ENCODE measurements around the gene KCNIP3.

KCNIP3 gene

GRCh38 chr2:95310216-95310615 lies 13.1 kb downstream of the KCNIP3 start:
- WGBS: 91% methylated on average over 8 of the region's 8 CpGs
- Histone ChIP-seq H3K9me3 (ENCODE audit: insufficient read depth, low read depth, low read length) (no peaks in the 10 kb centered on the region), H3K36me3 (ENCODE audit: insufficient read depth, low read length) (no peaks in the 10 kb centered on the region), H3K4me3 (ENCODE audit: low read length) (no peak overlapping the region), H3K27me3 (ENCODE audit: insufficient read depth, low read length) (no peaks in the 10 kb centered on the region), H3K4me1 (ENCODE audit: insufficient read depth, low read length) (no peaks in the 10 kb centered on the region), H3K9ac (ENCODE audit: low read depth, low read length) (no peak overlapping the region), H3K27ac (ENCODE audit: low read depth, low read length) (no peak overlapping the region)

GRCh38 chr2:95310651-95311050 lies 13.5 kb downstream of the KCNIP3 start:
- Histone ChIP-seq H3K4me1 (ENCODE audit: insufficient read depth, low read length) (no peaks in the 10 kb centered on the region), H3K27me3 (ENCODE audit: insufficient read depth, low read length) (no peaks in the 10 kb centered on the region), H3K27ac (ENCODE audit: low read depth, low read length) (no peak overlapping the region), H3K9me3 (ENCODE audit: insufficient read depth, low read depth, low read length) (no peaks in the 10 kb centered on the region), H3K4me3 (ENCODE audit: low read length) (no peak overlapping the region), H3K36me3 (ENCODE audit: insufficient read depth, low read length) (no peaks in the 10 kb centered on the region), H3K9ac (ENCODE audit: low read depth, low read length) (no peak overlapping the region)
- 89% methylated on average over 4 of the region's 4 CpGs for WGBS

- H3K9ac ChIP-seq (ENCODE audit: low read depth, low read length): no peak overlapping the region
- H3K4me3 ChIP-seq (ENCODE audit: low read length): no peak overlapping the region
- H3K4me1 ChIP-seq (ENCODE audit: insufficient read depth, low read length): no peaks in the 10 kb centered on the region
- WGBS: 87% methylated on average over 26 of the region's 26 CpGs
- no peaks in the 10 kb centered on the region for H3K27me3 ChIP-seq (ENCODE audit: insufficient read depth, low read length)
- no peaks in the 10 kb centered on the region for H3K36me3 ChIP-seq (ENCODE audit: insufficient read depth, low read length)
- no peaks in the 10 kb centered on the region for H3K9me3 ChIP-seq (ENCODE audit: insufficient read depth, low read depth, low read length)
- H3K27ac ChIP-seq (ENCODE audit: low read depth, low read length): no peak overlapping the region
These were observed 14.8 kb downstream of the KCNIP3 start for GRCh38 chr2:95311815-95312542.

DNA sequence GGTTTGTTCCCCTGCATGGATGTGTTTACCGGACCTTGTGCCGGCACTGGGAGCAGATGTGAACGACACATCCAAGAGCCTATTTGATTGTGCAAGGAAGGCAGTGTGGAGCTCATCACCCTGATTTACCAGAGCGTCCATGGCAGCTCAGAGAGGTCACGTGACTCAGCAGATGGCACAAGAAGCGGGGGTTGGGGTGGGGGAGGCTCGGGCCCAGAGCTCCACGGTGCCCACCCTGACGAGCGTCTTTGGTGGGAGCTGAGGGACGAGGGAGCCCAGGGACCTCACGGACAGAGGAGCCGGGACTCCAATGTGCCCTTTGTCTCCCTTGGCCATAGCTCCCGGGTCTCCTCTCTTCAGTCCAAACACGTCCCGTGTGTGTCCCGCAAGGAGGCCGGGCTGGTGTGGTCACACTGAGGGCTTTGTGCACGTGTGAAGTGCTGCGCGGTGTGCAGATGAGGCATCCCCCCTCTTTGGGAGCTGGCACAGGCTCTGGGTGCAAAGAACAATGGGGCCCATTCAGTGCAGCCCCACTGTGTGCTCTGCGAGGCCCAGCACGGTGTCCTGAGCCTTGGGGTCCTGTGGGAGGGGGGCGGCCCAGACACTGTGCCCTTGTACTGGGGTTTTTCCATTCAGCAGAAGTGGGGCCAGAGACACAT lies 15.5 kb downstream of the KCNIP3 start:
- H3K9ac ChIP-seq (ENCODE audit: low read depth, low read length): no peak overlapping the region
- no peak overlapping the region for H3K4me3 ChIP-seq (ENCODE audit: low read length)
- no peaks in the 10 kb centered on the region for H3K27me3 ChIP-seq (ENCODE audit: insufficient read depth, low read length)
- no peaks in the 10 kb centered on the region for H3K36me3 ChIP-seq (ENCODE audit: insufficient read depth, low read length)
- no peak overlapping the region for H3K27ac ChIP-seq (ENCODE audit: low read depth, low read length)
- 95% methylated on average over 24 of the region's 24 CpGs for WGBS
- no peaks in the 10 kb centered on the region for H3K9me3 ChIP-seq (ENCODE audit: insufficient read depth, low read depth, low read length)
- H3K4me1 ChIP-seq (ENCODE audit: insufficient read depth, low read length): no peaks in the 10 kb centered on the region

DNA sequence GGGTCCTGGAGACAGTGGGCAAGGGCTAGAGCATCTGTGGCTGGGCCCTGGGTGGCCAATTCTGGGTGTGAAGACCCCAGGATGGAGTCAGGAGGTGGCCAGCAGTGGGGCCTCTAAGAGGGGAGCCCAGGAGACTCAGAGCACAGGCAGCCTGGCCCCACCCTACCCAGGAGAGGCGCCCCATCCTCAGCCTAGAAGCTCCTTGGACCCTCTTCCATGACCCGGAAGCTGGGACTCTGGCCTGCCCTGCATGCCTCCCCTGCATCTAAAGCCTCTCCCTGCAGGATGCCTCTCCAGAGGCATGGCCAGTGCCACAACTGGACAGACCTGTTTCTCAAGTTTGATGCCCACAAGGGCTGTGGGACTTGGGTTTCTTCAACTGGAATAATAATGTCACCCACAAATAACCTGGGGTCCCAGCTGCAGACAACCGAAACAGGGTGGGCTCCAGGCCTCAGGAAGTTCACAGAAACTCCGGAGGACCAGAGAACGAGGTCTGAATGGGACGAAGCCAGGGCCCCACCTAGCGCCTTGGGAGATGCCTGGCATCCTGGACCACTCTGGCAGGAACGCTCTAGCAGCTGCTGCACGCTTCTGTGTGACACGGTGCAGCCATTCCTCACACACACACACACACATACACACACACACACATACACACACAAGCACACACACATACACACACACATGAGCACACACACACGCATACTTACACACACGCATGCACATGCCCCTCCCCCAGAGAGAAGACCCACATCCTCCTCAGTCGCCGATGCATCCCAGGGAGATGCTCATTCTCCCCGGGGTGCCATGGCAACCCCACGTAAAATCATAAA lies 16.4 kb downstream of the KCNIP3 start:
- Histone ChIP-seq H3K4me1 (ENCODE audit: insufficient read depth, low read length) (no peaks in the 10 kb centered on the region), H3K27ac (ENCODE audit: low read depth, low read length) (no peak overlapping the region), H3K9me3 (ENCODE audit: insufficient read depth, low read depth, low read length) (no peaks in the 10 kb centered on the region), H3K9ac (ENCODE audit: low read depth, low read length) (no peak overlapping the region), H3K36me3 (ENCODE audit: insufficient read depth, low read length) (no peaks in the 10 kb centered on the region), H3K27me3 (ENCODE audit: insufficient read depth, low read length) (no peaks in the 10 kb centered on the region), H3K4me3 (ENCODE audit: low read length) (no peak overlapping the region)
- 94% methylated on average over 16 of the region's 16 CpGs for WGBS

- H3K9ac ChIP-seq (ENCODE audit: low read depth, low read length): no peak overlapping the region
- no peaks in the 10 kb centered on the region for H3K36me3 ChIP-seq (ENCODE audit: insufficient read depth, low read length)
- no peak overlapping the region for H3K27ac ChIP-seq (ENCODE audit: low read depth, low read length)
- H3K4me3 ChIP-seq (ENCODE audit: low read length): no peak overlapping the region
- no peaks in the 10 kb centered on the region for H3K9me3 ChIP-seq (ENCODE audit: insufficient read depth, low read depth, low read length)
- no peaks in the 10 kb centered on the region for H3K4me1 ChIP-seq (ENCODE audit: insufficient read depth, low read length)
- no peaks in the 10 kb centered on the region for H3K27me3 ChIP-seq (ENCODE audit: insufficient read depth, low read length)
- WGBS: 85% methylated on average over 11 of the region's 11 CpGs
These were observed 17.4 kb downstream of the KCNIP3 start for GRCh38 chr2:95314598-95314963.

GRCh38 chr2:95314964-95315611 lies 17.9 kb downstream of the KCNIP3 start:
- no peaks in the 10 kb centered on the region for H3K4me1 ChIP-seq (ENCODE audit: insufficient read depth, low read length)
- 82% methylated on average over 16 of the region's 16 CpGs for WGBS
- H3K36me3 ChIP-seq (ENCODE audit: insufficient read depth, low read length): no peaks in the 10 kb centered on the region
- H3K27me3 ChIP-seq (ENCODE audit: insufficient read depth, low read length): no peaks in the 10 kb centered on the region
- no peak overlapping the region for H3K4me3 ChIP-seq (ENCODE audit: low read length)
- no peaks in the 10 kb centered on the region for H3K9me3 ChIP-seq (ENCODE audit: insufficient read depth, low read depth, low read length)
- H3K9ac ChIP-seq (ENCODE audit: low read depth, low read length): no peak overlapping the region
- no peak overlapping the region for H3K27ac ChIP-seq (ENCODE audit: low read depth, low read length)

GRCh38 chr2:95315801-95316411 lies 18.8 kb downstream of the KCNIP3 start:
- H3K9me3 ChIP-seq (ENCODE audit: insufficient read depth, low read depth, low read length): no peaks in the 10 kb centered on the region

GRCh38 chr2:95316466-95317122 lies 19.4 kb downstream of the KCNIP3 start:
- 86% methylated on average over 8 of the region's 8 CpGs for WGBS
- H3K9ac ChIP-seq (ENCODE audit: low read depth, low read length): no peak overlapping the region
- no peaks in the 10 kb centered on the region for H3K9me3 ChIP-seq (ENCODE audit: insufficient read depth, low read depth, low read length)
- no peaks in the 10 kb centered on the region for H3K36me3 ChIP-seq (ENCODE audit: insufficient read depth, low read length)
- no peaks in the 10 kb centered on the region for H3K27me3 ChIP-seq (ENCODE audit: insufficient read depth, low read length)
- no peak overlapping the region for H3K27ac ChIP-seq (ENCODE audit: low read depth, low read length)
- no peaks in the 10 kb centered on the region for H3K4me1 ChIP-seq (ENCODE audit: insufficient read depth, low read length)
- no peak overlapping the region for H3K4me3 ChIP-seq (ENCODE audit: low read length)

More at GRCh38 chr2:95315801-95316411, 18.8 kb downstream of the KCNIP3 start:
- Histone ChIP-seq H3K36me3 (ENCODE audit: insufficient read depth, low read length) (no peaks in the 10 kb centered on the region), H3K4me3 (ENCODE audit: low read length) (no peak overlapping the region), H3K4me1 (ENCODE audit: insufficient read depth, low read length) (no peaks in the 10 kb centered on the region), H3K9ac (ENCODE audit: low read depth, low read length) (no peak overlapping the region), H3K27ac (ENCODE audit: low read depth, low read length) (no peak overlapping the region), H3K27me3 (ENCODE audit: insufficient read depth, low read length) (no peaks in the 10 kb centered on the region)
- WGBS: 91% methylated on average over 19 of the region's 19 CpGs

DNA sequence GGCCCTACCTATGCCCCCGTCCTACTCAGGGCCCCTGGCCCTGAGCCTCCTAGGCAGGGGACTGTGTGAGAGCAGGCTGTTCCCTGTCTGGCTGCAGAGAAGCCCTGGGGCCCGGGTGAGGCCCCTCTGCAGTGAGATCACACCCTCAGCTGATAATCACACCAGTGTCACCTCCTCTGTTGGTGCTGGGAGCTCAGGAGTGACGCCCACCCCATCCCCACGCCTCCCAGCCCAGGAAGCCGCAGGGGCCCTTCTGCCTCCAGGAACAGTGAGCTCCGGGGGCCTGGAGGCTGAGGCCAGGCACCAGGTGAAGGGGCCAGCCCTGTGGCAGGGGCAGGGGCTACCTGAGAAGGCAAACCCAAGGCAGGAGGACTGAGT lies 20.0 kb downstream of the KCNIP3 start:
- 78% methylated on average over 6 of the region's 6 CpGs for WGBS
- no peak overlapping the region for H3K27ac ChIP-seq (ENCODE audit: low read depth, low read length)
- no peak overlapping the region for H3K4me3 ChIP-seq (ENCODE audit: low read length)
- H3K27me3 ChIP-seq (ENCODE audit: insufficient read depth, low read length): no peaks in the 10 kb centered on the region
- H3K4me1 ChIP-seq (ENCODE audit: insufficient read depth, low read length): no peaks in the 10 kb centered on the region
- no peaks in the 10 kb centered on the region for H3K36me3 ChIP-seq (ENCODE audit: insufficient read depth, low read length)
- no peaks in the 10 kb centered on the region for H3K9me3 ChIP-seq (ENCODE audit: insufficient read depth, low read depth, low read length)
- no peak overlapping the region for H3K9ac ChIP-seq (ENCODE audit: low read depth, low read length)
